ENCODE results near the gene AMMECR1L. TPM values are rescaled to one million over a fixed set of nuclear protein-coding genes. Genes with fewer than 3 reads are reported as not detected.

Gene AMMECR1L
- total and polyA plus RNA-seq, 2 of the 4 experiments (the other 2 are of a cell fraction) = 13.4 to 14.0 TPM

GRCh38 chr2:127852388-127852787 lies 33.4 kb downstream of the AMMECR1L start:
- H3K36me3 ChIP-seq (ENCODE audit: control insufficient read depth, insufficient read depth, low read length) = peaks cover 23% of the 10 kb centered on the region
- no peak overlapping the region for H2AFZ ChIP-seq (replicated peaks; ENCODE audit: low read length, poor library complexity)
- dilution Hi-C loops (cut with HindIII; ENCODE audit: low sequenced_read_pairs, unreplicated experiment) = no loop called here
- in situ Hi-C loops (cut with MboI; ENCODE audit: low sequenced_read_pairs) = no loop called here
- H4K8ac ChIP-seq (ENCODE audit: low read depth in 2 of 2, low read length in 2 of 2) = no peak overlapping the region
- H2BK120ac ChIP-seq (ENCODE audit: low read depth, low read length) = no peak overlapping the region
- no peaks in the 10 kb centered on the region for H3K9me3 ChIP-seq (ENCODE audit: control insufficient read depth, insufficient read depth, low read length)
- ATAC-seq (ENCODE audit: low read depth) (no peak), DNase-seq (no peak)
- no peak overlapping the region for H3K56ac ChIP-seq (ENCODE audit: extremely low read depth, insufficient read depth, low read length)
- H3K9me1 ChIP-seq (ENCODE audit: insufficient read depth, low read length) = peaks cover 10% of the 10 kb centered on the region
- H3K4ac ChIP-seq (ENCODE audit: low read depth, low read length) = no peak overlapping the region
- TF ChIP-seq CEBPB (IDR thresholded peaks at IDR 0.05; ENCODE audit: low read depth, low read length) (peak; percentile 92), CTCF (conservative IDR thresholded peaks at IDR 0.05; ENCODE audit: low read depth, low read length) (no peak)
- H4K91ac ChIP-seq (ENCODE audit: insufficient read depth, low read depth, low read length) = no peak overlapping the region
- CTCF ChIA-PET = no interaction called here
- H2AK9ac ChIP-seq (replicated peaks; ENCODE audit: low read depth, low read length, poor library complexity) = no peak overlapping the region
- H3K4me1 ChIP-seq (ENCODE audit: control insufficient read depth, insufficient read depth, low read length) = peaks cover 2% of the 10 kb centered on the region; the same call in 1 of the 2 replicates
- no TSS peak for BruUV-seq (replicated peaks)
- no peak overlapping the region for H3K4me2 ChIP-seq (ENCODE audit: low read depth, low read length)
- no peak overlapping the region for H3K4me3 ChIP-seq (ENCODE audit: insufficient read depth, low read depth, low read length)
- intact Hi-C loops (cut with micrococcal nuclease) = no loop called here
- no peak overlapping the region for H3K18ac ChIP-seq (ENCODE audit: low read depth, low read length)
- H3K27ac ChIP-seq (ENCODE audit: insufficient read depth, low read length) = no peak overlapping the region
- no peak overlapping the region for H4K5ac ChIP-seq (ENCODE audit: low read depth, low read length)
- no peak overlapping the region for H3K23ac ChIP-seq (ENCODE audit: low read depth, low read length)
- H3K79me1 ChIP-seq (ENCODE audit: low read depth in 1 of 2, low read length in 2 of 2) = peaks cover 30 to 64% of the 10 kb centered on the region in 2 experiments
- H3K27me3 ChIP-seq (ENCODE audit: control insufficient read depth, insufficient read depth, low read length) = no peaks in the 10 kb centered on the region
- H2BK20ac ChIP-seq (ENCODE audit: low read depth, low read length) = no peak overlapping the region
- H4K20me1 ChIP-seq (ENCODE audit: insufficient read depth, low read length) = peaks cover 38% of the 10 kb centered on the region
- no peak overlapping the region for H3K9ac ChIP-seq (ENCODE audit: low read depth, low read length)
- 97% methylated on average over 6 of the region's 8 CpGs; no CpG with 5 or more reads in 1 of the 2 experiments for WGBS, 2 experiments (ENCODE audit: extremely low coverage in 2 of 2, insufficient read length in 1 of 2)
- POLR2A ChIA-PET (ENCODE audit: unreplicated experiment) = no interaction called here
- H2BK15ac ChIP-seq (ENCODE audit: low read depth, low read length) = no peak overlapping the region
- no peak overlapping the region for H2AK5ac ChIP-seq (ENCODE audit: low read depth, low read length)
- no peak overlapping the region for H3K14ac ChIP-seq (replicated peaks; ENCODE audit: low read depth, low read length)
- no peak overlapping the region for H2BK5ac ChIP-seq (ENCODE audit: low read depth, low read length, poor library complexity, severe bottlenecking)

Measured in IMR-90 (cell line).